VCaP (cell line): ENCODE measurements around the gene TST.

Experiments used
- H3K27ac ChIP-seq: fragments of 450-650 bp; 2 replicates; pipeline ENCODE4 v1.5.1; 2017
- TF ChIP-seq, protein P1 (sequence below): fragments of 450-650 bp; conservative IDR thresholded peaks from 2 replicates; pipeline ENCODE4 v1.5.1; 2017; ENCODE audit warnings: mild to moderate bottlenecking, moderate library complexity

The TST gene

DNA sequence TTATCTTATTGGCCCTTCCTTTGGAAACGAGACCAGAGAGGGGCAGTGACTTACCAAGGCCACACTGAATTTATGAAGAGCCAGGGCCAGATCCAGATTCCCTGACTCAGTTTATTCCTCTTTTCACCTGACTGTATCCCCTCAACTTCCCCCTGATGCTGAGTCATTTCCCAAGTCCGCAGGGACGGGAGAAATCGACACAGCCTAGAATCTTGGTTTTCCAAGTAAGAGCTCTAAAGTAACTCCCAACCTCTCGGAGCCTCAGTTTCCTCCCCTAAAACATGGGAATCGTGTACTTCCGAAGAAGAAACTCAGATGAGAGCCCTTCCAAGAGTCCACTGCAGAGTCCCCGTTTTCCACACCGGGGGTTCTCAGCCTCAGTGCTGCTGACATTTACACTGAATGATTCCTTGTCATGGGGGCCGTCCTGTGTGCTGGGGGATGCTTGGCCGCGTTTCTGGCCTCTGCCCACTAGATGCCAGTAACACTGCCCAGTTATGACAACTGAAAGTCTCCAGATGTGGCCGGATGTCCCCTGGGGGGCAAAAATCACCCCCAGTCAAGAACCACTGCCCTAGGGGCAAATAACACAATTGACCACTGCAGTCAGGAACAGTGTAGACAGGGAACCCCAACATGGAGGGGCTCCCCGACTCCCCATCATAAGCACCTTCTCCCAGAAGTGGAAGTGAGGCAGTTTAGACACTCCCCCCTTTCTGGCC is 11.5 kb upstream of the TST start:
- TF ChIP-seq, protein P1, sequence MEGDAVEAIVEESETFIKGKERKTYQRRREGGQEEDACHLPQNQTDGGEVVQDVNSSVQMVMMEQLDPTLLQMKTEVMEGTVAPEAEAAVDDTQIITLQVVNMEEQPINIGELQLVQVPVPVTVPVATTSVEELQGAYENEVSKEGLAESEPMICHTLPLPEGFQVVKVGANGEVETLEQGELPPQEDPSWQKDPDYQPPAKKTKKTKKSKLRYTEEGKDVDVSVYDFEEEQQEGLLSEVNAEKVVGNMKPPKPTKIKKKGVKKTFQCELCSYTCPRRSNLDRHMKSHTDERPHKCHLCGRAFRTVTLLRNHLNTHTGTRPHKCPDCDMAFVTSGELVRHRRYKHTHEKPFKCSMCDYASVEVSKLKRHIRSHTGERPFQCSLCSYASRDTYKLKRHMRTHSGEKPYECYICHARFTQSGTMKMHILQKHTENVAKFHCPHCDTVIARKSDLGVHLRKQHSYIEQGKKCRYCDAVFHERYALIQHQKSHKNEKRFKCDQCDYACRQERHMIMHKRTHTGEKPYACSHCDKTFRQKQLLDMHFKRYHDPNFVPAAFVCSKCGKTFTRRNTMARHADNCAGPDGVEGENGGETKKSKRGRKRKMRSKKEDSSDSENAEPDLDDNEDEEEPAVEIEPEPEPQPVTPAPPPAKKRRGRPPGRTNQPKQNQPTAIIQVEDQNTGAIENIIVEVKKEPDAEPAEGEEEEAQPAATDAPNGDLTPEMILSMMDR: peak; percentile 25
- no peak overlapping the region for H3K27ac ChIP-seq

DNA sequence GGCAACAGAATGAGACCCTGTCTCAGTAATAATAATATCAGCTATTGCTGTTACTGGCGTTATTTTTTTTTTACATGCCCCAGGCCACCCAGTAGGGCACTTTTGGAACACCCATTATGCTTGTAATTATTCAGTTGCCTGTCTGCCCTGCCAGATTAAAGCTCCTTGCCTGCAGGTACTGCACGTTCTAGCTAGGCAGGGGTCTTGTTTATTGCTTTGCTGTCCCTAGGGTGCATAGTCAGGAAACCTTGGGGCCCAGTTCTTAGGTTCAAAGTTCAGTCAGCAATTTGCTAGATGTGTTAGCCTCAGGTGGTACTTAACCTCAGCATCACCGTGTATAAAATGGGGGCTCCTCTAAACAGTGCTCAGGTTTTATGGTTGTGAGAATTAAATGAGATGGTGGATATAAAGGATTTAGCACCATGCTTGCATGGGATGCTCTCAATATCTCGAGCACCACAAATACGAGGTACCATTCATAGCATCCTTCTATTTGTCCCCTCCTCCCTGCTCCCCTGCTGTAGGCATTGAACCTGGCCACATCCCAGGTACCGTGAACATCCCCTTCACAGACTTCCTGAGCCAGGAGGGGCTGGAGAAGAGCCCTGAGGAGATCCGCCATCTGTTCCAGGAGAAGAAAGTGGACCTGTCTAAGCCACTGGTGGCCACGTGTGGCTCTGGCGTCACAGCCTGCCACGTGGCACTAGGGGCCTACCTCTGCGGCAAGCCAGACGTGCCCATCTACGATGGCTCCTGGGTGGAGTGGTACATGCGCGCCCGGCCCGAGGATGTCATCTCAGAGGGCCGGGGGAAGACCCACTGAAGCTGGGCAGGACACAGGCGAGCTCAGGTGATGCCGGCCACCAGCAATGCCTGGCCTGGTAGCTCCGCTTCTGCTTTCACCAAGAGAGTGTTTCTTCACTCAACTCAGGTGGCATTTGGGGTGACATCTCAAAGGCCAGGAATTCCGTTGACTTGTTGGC is 9.7 kb upstream of the TST start:
- H3K27ac ChIP-seq: no peak overlapping the region
- TF ChIP-seq, protein P1: no peak

DNA sequence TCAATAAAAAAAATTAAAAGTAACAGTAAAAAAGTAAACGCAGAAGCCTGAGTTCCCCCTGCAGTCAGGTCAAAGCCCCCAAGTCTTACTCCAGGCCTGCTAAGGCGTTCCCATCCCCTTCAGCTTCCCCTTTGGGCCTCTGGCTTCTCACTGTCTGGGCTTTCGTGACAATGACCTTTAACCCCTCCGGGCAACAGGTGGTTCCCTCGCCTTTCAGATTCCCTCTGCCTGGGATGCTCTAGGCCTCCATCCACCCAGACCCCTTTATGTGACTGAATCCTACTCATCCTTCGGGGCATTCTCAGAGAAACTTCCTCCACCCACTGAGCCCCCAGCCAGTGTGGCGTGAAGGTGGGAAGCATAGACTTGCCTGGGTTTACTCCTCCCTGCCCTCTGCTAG is 8.3 kb upstream of the TST start:
- no peak overlapping the region for H3K27ac ChIP-seq
- TF ChIP-seq, protein P1: no peak

DNA sequence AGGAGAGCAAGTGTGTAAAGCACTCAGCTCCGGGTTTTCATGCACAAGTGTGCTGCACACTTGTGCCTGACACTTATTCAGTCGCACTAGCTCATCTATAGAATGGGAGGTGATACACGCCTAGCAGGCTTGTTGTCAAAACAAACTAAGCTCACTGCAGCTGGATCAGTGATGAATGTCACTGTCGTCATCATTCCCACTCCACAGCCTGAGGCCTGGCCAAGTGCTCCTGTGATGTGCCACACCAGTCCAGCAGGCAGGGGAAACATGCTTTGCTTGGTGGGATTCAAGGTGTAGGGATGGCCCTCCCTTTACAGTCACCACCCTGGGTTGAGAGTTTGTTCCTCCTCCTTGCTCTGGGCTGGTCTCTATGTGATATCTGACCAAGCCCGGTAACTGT is 7.1 kb upstream of the TST start:
- TF ChIP-seq, protein P1: no peak

DNA sequence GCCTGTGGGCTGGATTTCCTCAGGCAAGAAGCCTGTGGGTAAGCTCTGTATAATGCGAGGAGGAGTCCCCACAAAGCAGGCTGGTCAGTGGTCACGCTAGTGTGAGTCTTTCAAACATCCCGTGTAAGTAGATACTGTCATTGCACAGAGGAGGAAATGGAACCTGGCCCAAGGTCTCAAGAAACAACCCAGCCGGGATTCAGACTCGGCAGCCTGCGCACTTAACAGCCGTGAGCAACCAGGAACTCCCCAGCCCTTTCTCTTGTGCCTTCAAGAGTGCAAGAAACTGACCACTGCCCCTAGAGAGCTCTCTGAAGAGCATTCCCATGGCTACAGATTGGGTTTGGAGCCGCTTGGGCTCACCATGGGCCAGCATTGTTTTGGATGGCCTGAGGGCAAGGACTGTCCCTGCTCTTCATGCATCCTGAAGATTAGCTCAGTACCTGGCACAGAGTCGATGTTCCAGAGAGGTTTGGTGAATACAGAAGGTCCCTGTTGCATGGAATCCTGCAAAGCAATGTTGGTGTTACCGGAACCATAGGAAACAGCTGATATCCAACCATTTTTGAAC is 6.3 kb upstream of the TST start:
- no peak overlapping the region for H3K27ac ChIP-seq
- TF ChIP-seq, protein P1: no peak

More for the DNA sequence above, 7.1 kb upstream of the TST start:
- no peak overlapping the region for H3K27ac ChIP-seq

DNA sequence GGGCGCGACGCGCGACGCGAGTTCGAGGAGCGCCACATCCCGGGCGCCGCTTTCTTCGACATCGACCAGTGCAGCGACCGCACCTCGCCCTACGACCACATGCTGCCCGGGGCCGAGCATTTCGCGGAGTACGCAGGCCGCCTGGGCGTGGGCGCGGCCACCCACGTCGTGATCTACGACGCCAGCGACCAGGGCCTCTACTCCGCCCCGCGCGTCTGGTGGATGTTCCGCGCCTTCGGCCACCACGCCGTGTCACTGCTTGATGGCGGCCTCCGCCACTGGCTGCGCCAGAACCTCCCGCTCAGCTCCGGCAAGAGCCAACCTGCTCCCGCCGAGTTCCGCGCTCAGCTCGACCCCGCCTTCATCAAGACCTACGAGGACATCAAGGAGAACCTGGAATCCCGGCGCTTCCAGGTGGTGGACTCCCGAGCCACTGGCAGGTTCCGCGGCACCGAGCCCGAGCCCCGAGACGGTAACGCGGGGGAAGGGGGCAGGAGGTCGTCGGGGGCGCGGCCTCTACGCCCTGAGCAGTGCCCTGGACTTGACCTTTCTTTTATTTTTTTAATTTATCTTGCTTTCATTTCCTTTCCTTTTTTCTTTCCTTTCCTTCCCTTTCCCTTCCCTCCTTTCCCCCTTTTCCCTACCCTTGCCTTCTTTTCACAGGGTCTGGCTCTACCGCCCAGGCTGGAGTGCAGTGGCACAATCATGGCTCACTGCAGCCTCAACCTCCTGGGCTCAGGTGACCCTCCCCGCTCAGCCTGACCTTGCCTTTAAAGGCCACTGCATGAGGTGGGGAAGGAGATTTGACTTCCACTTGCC is 5.3 kb upstream of the TST start:
- no peak overlapping the region for H3K27ac ChIP-seq
- TF ChIP-seq, protein P1: no peak
